ENCODE measurements around the gene UCP3. TPM values are rescaled to one million over a fixed set of nuclear protein-coding genes. Genes with fewer than 3 reads are reported as not detected.
A peak's percentile ranks its signal among the peaks of the same experiment; 100 is the strongest.

Gene UCP3
- total and polyA plus RNA-seq, 10 of the 15 experiments (the other 5 are each of a cell fraction or from before 2014, with no cell fraction given), result 0.02 to 1.9 (median 0.94) TPM

DNA sequence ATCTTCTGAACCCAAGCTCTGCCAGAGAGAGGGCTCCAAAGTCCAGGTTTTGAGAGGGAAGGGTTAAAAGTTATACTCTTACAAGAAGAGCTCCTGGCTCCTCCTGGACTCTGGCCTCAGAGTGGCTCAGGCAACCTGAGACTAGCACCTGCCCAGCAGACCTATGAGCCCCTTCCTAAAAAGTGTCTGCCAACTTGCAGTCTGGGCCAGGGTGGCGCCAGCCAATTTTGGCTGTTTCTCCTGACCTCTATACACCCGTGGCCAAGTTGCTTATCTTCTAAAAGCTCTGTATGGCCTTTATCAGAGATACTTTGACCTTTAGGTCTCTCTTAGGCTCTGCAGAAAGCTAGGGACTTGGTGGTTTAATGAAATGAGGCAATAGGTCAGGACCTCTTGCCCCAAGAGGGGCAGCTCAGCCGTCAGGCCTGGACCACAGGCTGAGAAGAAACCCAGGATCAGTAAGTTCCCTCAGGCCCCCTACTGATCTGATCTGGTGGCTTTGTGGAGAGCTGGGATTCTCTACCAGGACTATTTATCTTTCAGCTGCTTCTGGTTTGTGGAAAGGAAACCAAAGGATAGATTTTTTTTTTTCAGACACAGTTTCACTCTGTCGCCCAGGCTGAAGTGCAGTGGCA lies 10.3 kb upstream of the UCP3 start:
- 100% methylated on average over 4 of the region's 4 CpGs for WGBS (ENCODE audit: insufficient coverage, insufficient replicate concordance, low lambda C conversion rate, missing lambda C conversion rate)
- in situ Hi-C loops (cut with MboI) (no loop called here), intact Hi-C loops (cut with micrococcal nuclease; ENCODE audit: unreplicated experiment) (no loop called here)
- H2AFZ ChIP-seq (ENCODE audit: control insufficient read depth, low read depth, low read length), result no peak overlapping the region
- no peaks in the 10 kb centered on the region for H3K79me2 ChIP-seq (ENCODE audit: control insufficient read depth, insufficient read depth, low read length)
- no peaks in the 10 kb centered on the region for H3K9me3 ChIP-seq (replicated peaks; ENCODE audit: control insufficient read depth, insufficient read depth, low read length)
- H3K36me3 ChIP-seq (ENCODE audit: control insufficient read depth in 2 of 2, insufficient read depth in 2 of 2, low read length in 1 of 2), result peaks cover 0 to 1% of the 10 kb centered on the region in 2 experiments; a peak in 3 of 4 replicates
- H3K27me3 ChIP-seq (replicated peaks in 1 of 2; ENCODE audit: control insufficient read depth in 2 of 2, insufficient read depth in 2 of 2, low read length in 1 of 2), result no peaks in the 10 kb centered on the region
- DNase-seq (ENCODE audit: low read depth, low spot score) (no peak), FAIRE-seq (no peak), ATAC-seq (no peak)
- H3K27ac ChIP-seq (ENCODE audit: control insufficient read depth, insufficient read depth), result no peak overlapping the region
- H4K20me1 ChIP-seq (ENCODE audit: control insufficient read depth, insufficient read depth), result no peaks in the 10 kb centered on the region
- TF ChIP-seq TARDBP (IDR thresholded peaks at IDR 0.05; ENCODE audit: borderline replicate concordance) (no peak), LARP7 (IDR thresholded peaks at IDR 0.05) (no peak), BMI1 (IDR thresholded peaks at IDR 0.05; ENCODE audit: borderline replicate concordance) (no peak), NR2F1 (conservative IDR thresholded peaks at IDR 0.05) (0 out of 2 replicates have a peak, but pooled peaks have one; percentile 19), SREBF2 (IDR thresholded peaks at IDR 0.05; ENCODE audit: low read length) (no peak), CHD4 (IDR thresholded peaks at IDR 0.05) (no peak)
- TF ChIP-seq, protein P1, sequence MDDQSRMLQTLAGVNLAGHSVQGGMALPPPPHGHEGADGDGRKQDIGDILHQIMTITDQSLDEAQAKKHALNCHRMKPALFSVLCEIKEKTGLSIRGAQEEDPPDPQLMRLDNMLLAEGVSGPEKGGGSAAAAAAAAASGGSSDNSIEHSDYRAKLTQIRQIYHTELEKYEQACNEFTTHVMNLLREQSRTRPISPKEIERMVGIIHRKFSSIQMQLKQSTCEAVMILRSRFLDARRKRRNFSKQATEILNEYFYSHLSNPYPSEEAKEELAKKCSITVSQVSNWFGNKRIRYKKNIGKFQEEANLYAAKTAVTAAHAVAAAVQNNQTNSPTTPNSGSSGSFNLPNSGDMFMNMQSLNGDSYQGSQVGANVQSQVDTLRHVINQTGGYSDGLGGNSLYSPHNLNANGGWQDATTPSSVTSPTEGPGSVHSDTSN (IDR thresholded peaks at IDR 0.05; ENCODE audit: insufficient replicate concordance, low read depth, low read length), result no peak
- no peak overlapping the region for H3K4me3 ChIP-seq
- ChIA-PET POLR2A (interaction anchor here (1.1 to 3.1 kb wide), 3 partner anchors 9 to 39 kb away, joined by 3 to 20 read pairs (median 5); partner anchors contain the start of gene UCP2), SMC1A (ENCODE audit: uncharacterized antibody, unreplicated experiment) (interaction anchor here (0.8 to 3.7 kb wide), 6 partner anchors 14 to 56 kb away, joined by 3 to 49 read pairs (median 5); partner anchors contain the start of gene UCP2), RAD21 (ENCODE audit: unreplicated experiment) (interaction anchor here (1.1 to 3.5 kb wide), 3 partner anchors 22 to 39 kb away, joined by 3 to 31 read pairs (median 10); no protein-coding TSS in a partner anchor), CTCF (interaction anchor here (0.6 to 2.1 kb wide), 5 partner anchors 14 to 39 kb away, joined by 3 to 5 read pairs (median 5); no protein-coding TSS in a partner anchor)
- H3K4me2 ChIP-seq (ENCODE audit: control insufficient read depth, insufficient read depth), result no peak overlapping the region
- H3K4me1 ChIP-seq (ENCODE audit: control insufficient read depth, insufficient read depth, low read length), result peaks cover 21% of the 10 kb centered on the region
- no peak overlapping the region for H3K9ac ChIP-seq (ENCODE audit: control insufficient read depth, insufficient read depth, low read length)
- no TSS peak for BruUV-seq (replicated peaks)

Measured in GM12878 (cell line).